GM18526 (cell line): ENCODE measurements around the gene EHD4.

ENCODE experiments used
- POLR2A ChIP-seq: IDR thresholded peaks from 3 replicates; pipeline ENCODE4 v1.6.1; 2011; ENCODE audit not compliant: insufficient read length; ENCODE audit errors: extremely low read depth

The EHD4 gene

DNA sequence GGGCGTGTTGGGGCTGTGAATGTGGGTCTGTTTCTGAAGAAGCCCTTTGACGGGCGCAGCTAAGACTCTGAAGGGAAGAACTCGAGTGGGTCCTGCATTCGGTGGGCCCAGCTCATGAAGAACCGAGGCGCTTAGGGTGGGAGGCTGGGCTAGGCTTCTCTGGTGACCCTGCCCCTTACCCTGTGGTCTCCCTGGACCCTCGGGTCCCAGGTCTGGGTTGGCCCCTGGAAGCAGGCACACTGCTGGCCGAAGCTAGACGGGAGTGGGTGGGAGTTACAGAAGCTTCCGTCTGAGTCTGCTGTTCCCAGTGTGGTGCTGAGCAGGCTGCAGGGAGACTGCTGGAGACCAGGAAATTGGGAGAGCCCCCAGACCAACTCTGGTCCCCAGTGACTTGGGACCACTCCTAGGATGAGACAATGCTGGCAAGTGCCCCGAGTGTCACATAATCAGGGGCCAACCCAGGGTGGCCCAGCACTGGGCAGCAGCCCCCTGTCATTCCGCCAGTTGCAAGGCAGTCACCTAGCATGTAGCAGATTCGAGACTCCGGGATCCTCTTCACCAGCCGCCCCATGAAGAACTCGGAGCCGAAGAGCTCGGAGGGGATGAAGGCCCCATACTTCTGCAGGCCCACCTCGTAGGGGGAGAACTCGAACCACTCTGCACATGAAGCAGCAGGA lies 16.7 kb upstream of the EHD4 start:
- no peak for TF ChIP-seq POLR2A

DNA sequence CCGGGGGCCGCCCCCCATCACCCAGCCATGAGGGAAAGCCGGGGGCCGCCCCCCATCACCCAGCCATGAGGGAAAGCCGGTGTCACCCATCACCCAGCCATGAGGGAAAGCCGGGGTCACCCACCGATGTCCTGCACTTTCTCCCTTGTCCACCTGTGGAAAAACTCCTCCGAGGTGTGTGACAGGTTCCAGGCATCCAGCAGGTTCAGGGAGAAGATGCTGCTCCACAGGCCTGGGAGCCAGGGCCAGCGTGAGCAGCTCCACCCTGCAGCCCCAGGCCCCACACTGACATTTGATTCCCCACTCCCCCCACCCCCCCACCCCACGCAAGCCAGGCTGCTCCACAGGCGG lies 15.5 kb upstream of the EHD4 start:
- TF ChIP-seq POLR2A = no peak

DNA sequence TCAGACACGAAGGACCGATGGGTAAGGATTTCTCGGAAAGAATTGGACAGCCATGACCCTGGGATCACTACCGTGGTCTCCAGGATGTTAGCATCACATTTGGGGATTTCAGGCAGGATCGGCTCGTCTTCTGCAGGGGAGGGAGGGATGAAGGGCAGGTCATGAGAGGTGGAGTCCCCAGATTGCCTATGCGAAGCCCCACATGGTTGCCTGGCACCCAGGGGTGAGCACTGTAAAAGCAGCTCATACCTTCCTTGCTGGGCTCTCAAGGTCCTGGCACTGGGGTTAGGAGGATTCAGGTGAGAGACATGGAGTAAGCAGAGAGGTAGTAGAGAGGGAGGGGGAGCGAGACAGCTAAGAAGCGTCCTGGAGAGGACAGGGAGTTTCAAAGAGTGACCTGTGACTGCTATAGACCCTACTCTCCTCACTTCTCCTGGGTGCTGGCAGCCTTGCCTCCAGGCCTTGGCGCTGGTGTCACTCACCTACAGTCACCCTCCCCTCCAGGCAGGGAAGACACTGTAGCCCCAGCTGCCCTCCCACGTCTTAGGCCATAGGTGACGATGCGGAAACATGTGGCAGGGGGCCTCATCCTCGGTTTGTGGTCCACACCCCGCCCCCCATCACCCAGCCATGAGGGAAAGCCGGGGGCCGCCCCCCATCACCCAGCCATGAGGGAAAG lies 15.0 kb upstream of the EHD4 start:
- TF ChIP-seq POLR2A = no peak

DNA sequence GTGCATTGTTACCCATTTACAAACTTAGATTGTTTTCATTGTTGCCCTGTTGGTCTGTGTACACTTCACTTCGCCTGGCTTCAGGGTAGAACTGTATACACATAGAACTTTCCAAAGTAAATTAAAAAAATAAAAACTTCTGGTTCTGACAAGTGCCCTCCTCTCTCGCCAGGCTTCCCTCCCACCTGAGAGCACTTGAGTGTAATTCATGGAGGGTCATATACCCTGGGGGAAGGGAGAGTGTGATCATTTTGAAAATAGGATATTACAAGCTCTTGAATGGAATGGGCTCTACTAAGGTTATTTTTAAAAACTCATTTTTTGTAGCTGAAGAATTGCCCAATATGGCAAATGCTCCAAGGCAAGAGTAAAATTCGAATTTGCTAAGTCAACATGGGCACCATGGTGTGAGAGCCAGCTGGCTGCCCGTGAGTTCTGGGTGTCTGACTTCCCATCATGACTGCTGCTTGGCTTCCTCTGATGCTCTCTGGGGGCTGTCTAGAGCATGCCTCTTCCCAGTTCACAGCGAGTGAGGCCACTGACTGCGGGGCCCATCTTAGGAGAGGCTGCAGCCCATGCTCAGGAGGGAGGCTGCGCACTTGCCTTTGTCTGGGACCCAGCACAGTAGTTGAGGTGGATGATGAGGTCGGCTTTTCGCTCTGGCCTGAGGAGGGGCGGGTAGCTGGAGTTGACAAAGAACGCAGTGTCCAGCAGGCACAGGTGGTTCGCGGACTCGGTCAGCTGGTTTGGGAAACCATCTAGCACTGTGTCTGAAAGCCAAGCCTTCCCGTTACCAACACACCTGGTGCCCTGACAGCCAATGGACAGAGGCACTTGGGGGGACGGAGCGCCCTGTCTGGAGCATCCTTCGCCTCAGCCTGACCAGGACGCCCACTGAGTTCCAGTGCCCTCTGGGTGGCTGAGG lies 13.1 kb upstream of the EHD4 start:
- no peak for TF ChIP-seq POLR2A

DNA sequence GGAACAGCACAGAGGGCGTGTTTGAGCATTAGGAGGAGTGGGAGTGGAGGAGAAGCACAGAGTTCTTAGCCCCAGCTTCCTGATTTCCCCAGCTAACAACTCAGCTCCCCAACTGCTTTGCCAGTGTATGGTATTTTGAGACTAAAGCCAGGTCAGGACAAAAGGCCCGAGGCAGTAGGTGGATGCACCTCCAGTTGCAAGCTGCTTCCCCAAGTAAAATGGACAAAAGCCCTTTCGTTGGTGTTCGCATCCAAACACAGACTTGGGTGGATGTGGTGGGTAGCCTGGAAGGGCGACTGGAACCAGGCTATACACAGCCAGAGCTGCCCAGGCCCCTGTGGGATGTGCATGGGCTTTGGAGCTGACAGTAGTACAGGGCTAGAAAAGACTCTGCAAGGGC lies 12.3 kb upstream of the EHD4 start:
- TF ChIP-seq POLR2A = no peak

DNA sequence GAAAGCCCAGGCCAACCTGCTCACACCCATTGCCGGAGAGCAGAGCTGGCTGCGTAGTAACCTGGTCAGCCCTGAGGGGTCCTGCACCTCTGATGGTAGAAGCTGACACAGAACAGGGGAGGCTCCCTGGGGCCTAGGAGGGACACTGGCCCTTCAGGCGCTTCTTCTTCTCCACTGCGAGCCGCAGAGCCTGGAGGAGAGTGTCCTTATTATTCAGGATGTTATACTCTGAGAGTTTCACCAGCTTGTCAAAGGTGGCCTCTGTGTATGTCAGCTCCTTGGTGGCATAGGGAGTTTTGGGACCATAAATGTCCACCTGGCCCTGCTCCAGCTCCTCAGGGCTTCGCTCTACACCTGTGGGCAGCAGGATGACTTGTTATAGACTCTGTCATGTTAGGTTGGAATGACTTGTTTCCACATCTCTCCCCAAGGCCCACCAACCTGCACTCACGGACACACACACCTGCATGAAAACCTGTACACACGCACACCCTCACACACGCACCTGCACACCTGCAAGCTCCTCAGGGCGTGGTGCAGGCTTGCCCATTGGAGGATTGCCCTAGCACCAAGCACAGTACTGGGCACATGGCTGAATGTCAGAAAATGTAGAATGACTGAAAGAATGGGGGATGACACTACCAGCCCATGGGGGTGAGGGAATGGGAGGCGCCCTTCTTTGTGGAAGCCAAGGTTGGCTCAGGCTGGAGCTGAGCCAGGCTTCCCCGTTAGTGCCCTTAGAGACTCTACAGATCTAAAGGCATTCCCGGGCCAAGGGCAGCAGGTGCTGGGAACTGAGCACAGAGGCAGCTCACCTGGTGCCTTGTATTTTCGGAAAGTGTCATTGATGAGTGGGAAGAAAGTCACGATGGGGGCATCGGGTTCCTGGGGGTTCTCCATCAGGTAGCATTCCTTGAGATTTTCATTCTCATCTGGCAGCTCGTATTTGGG lies 11.5 kb upstream of the EHD4 start:
- TF ChIP-seq POLR2A = no peak

DNA sequence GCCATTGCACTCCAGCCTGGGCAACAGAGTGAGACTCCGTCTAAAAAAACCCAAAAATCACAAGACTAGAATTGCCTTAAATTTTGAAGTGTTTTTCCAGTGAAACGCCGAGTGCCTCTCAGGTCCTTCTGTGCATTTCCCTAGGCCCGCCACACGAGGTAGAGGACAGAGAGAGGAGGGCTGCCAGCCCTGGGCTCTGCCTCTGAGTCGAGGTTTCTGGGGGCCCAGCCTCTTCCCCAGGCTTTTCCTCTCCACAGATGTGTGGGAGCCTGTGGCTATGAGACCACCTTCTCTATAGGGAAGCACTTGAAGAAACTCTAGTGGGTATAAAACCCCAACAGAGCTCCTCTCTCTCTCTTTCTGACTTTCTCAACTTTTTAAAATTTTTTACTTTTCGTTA lies 10.9 kb upstream of the EHD4 start:
- no peak for TF ChIP-seq POLR2A

DNA sequence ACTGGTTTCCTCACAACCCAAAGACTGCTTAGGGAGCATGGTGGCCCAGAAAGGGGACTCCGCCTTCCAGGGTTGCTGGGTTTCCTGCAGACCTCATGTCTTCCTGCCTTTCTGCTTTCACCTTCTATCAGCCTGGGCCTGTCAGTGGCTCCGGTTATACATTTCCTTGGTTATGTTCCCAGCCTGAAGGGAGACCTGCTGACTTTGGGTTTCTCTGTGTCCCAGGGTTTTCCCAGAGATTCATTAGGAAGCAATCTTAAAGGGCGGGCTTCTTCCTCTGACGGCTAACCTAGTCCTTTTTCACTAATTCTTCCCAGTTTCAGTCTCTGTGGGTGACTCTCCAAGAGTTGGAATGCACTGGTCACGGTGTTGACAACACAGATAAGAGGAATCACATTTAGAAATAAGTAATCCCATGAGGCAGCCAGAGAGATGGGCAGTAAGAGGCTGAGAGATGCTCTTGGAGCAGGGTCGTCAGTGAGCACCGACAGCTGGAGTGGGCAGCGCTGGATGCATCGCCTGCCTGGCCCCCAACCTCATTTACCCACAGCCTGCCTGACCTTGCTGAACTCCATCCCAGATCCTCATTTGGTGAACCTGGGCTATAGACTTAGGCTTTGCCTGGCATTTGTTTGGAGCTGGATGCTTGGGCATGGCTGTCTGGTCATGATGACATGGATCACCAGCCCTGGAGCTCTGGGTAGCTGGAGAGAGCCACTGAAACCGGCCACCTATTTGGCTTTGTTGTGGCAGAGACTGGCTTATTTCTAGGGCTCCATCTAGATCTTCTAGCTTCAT lies 10.0 kb upstream of the EHD4 start:
- no peak for TF ChIP-seq POLR2A

DNA sequence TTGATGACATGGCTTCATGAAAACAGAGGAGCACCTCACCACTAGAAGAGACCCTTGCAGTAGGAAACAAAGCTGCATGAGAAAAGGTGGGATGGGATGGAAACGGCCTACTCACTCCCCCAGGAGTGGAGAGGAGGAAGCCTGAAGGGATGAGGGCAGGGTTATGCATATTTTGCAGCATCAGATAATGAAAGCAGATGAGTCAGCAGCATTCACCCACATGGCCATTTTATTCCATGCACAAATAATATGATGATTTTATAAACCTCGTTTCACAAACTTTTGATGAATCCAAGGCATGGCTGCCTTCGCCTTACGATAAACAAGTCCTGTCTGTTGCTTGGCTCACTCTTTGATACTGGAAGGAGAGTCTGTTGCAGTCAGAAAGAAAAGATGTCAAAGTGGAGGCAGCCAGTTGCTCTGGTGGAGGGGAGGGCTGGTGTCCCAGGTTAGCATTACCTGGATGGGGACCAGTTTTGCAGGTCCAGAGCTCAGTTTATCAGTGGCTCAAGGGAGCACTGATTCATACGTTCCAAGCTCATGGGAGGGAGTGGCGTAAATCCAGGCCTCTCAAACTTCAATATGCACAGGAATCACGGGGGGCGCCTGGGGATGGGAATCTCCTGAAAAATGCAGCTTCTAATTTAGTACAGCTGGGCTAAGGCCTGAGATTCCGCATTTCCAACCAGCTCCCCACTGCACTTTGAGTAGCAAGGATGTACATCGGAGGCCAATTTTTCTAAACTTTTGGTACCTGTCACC lies 9.2 kb upstream of the EHD4 start:
- TF ChIP-seq POLR2A = no peak

DNA sequence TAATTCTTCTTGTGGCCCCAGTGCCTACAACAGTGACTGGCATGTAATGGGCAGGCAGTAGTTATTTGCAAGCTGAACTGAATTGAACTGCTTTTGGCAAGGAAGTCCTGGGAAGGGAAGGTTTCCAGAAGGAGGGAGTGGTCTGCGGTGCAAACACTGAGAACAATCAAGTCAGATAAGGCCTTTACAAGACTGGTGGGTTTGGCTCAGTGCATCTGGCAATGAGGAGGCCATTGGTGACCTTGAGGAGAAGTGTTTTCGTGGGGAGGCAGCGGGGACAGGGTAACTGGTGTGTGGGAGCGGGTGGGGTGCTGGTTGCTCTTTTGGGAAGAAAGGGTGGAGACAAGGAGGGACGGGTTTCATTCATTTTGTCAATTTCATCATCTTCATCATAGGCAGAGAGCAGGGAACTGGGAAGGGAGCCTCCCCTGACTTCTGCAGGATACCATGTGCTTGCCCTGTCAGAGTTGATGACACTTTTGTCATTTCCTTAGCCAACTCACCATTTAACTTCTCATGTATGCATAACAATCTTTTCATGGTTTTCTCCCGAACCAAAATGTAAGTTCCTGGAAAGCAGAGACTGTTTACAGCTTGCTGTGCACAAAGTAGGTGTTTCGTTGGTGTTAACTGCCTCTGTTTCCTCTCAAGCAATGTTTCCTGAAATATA lies 8.4 kb upstream of the EHD4 start:
- no peak for TF ChIP-seq POLR2A

DNA sequence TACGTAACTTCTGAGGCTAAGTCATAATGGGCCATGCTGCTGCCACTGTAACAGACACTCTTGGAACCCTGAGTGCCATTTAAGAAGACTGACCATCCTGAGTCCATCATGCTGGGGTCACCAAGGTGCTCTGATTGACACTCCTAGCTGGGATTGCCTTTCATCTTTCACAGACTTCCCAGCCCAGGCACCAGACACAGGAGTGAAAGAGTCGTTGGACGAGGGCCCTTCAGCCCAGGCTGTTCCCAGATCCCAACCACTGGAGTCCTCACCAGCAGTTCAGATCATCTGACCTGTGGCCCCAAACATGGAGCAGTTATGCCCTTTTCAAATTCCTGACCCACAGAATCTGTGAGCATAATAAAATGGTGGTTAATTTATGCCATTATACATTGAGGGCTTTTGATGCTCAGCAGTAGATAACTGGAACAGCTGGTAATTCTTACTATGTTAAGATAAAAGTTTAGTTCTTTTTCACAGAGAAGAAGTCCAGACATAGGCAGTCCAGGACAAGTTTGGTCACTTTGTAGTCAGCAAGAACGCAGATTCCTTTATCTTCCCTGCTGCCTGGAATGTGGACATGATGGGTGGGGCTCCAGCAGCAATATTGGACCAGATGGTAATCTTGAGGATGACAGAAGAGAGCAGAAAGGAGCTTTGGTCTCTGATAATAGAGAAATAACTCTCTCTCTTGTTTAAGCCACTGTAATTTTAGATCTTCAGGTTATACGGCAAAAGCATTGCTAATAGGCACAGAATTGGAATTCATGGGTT lies 7.3 kb upstream of the EHD4 start:
- no peak for TF ChIP-seq POLR2A

DNA sequence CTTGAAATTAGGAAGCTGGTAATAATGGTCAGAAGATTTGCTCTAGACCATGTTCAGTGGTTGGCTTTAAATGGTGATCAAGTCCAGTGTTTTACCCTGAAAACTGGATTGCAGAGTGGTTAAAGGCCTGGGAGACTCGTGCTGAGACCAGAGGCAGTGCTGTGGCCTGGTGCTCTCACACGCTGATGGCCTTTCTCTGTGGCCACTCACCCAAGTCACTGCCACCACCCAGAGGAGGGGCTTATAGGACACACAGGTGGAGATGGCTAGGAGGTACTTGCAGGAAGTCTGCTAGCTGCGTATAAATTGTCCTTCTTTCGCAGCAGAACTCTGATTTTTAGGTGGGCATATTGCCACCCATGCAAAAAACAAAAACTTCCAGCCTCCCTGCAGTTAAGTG lies 6.2 kb upstream of the EHD4 start:
- TF ChIP-seq POLR2A = no peak
